Measurements from ENCODE around the gene RANBP9. TPM values are rescaled to one million over a fixed set of nuclear protein-coding genes. Genes with fewer than 3 reads are reported as not detected.
A peak's percentile ranks its signal among the peaks of the same experiment; 100 is the strongest.

The RANBP9 gene
- total RNA-seq, 5 donors from 2014 or later (not counting 1 experiment from before 2014, with no cell fraction given): 44.9 to 59.4 (median 46.8) TPM

- H3K36me3 ChIP-seq (ENCODE audit: control insufficient read depth in 2 of 2, extremely low read depth in 1 of 2, insufficient read depth in 1 of 2, low read length in 1 of 2): peaks cover 0 to 34% of the 10 kb centered on the region in 2 donors
- H3K4me3 ChIP-seq (ENCODE audit: control insufficient read depth in 1 of 2, extremely low read depth in 1 of 2, low read length in 1 of 2): no peak overlapping the region
- ChIA-PET POLR2A (interaction anchor here in 1 of 2 donors (0.5 kb wide), 1 partner anchor 53 kb away, joined by 6 read pairs; no protein-coding TSS in a partner anchor), CTCF (interaction anchor here in 1 of 2 donors (0.5 kb wide), 1 partner anchor 25 kb away, joined by 3 read pairs; no protein-coding TSS in a partner anchor)
- peaks cover 47% of the 10 kb centered on the region for H3K36me3 Mint-ChIP-seq
- DNase-seq: no peak
- no peaks in the 10 kb centered on the region for H3K27me3 Mint-ChIP-seq
- no peaks in the 10 kb centered on the region for H3K27me3 ChIP-seq (replicated peaks in 1 of 2; ENCODE audit: control insufficient read depth in 2 of 2, extremely low read depth in 1 of 2, insufficient read depth in 2 of 2, low read length in 1 of 2)
- H3K9me3 ChIP-seq: no peaks in the 10 kb centered on the region
- no peak for ATAC-seq (replicated peaks in 1 of 4)
- no peaks in the 10 kb centered on the region for H3K9me3 Mint-ChIP-seq
- peaks cover 0 to 12% of the 10 kb centered on the region in 2 experiments for H3K4me1 ChIP-seq (ENCODE audit: control insufficient read depth in 1 of 2, extremely low read depth in 1 of 2, insufficient read depth in 2 of 2, low read length in 2 of 2)
- H3K27ac Mint-ChIP-seq: peak overlapping the region; percentile 50 to 74
- H3K27ac ChIP-seq (ENCODE audit: low read length): no peak overlapping the region
- peaks cover 29 to 38% (median 32%) of the 10 kb centered on the region in 3 donors for H3K4me1 Mint-ChIP-seq
- WGBS (ENCODE audit: insufficient coverage): no CpG with 5 or more reads among the region's 1 CpG
- no peak overlapping the region for H3K4me3 Mint-ChIP-seq
These were observed 73.6 kb downstream of the RANBP9 start for GRCh38 chr6:13638014-13638413.

GRCh38 chr6:13635948-13636658 lies 75.5 kb downstream of the RANBP9 start:
- Histone ChIP-seq H3K4me3 (ENCODE audit: control insufficient read depth in 1 of 2, extremely low read depth in 1 of 2, low read length in 1 of 2) (no peak overlapping the region), H3K27ac (ENCODE audit: low read length) (no peak overlapping the region), H3K9me3 (no peaks in the 10 kb centered on the region), H3K27me3 (replicated peaks in 1 of 2; ENCODE audit: control insufficient read depth in 2 of 2, extremely low read depth in 1 of 2, insufficient read depth in 2 of 2, low read length in 1 of 2) (no peaks in the 10 kb centered on the region), H3K4me1 (ENCODE audit: control insufficient read depth in 1 of 2, extremely low read depth in 1 of 2, insufficient read depth in 2 of 2, low read length in 2 of 2) (peaks cover 0 to 12% of the 10 kb centered on the region in 2 experiments), H3K36me3 (ENCODE audit: control insufficient read depth in 2 of 2, extremely low read depth in 1 of 2, insufficient read depth in 1 of 2, low read length in 1 of 2) (peaks cover 0 to 46% of the 10 kb centered on the region in 2 donors)
- no CpG with 5 or more reads among the region's 4 CpGs for WGBS (ENCODE audit: insufficient coverage)
- ChIA-PET POLR2A (interaction anchor here in 1 of 2 donors (0.6 to 1.2 kb wide), 2 partner anchors 17 to 21 kb away, joined by 4 read pairs; partner anchors contain the start of gene NOL7), CTCF (interaction anchor here in 1 of 2 donors (1.1 to 1.5 kb wide), 2 partner anchors 21 to 431 kb away, joined by 3 to 4 read pairs; partner anchors contain the start of gene NOL7)
- ATAC-seq (replicated peaks in 1 of 4): peak in 2 of 4 experiments; percentile 64 to 68
- H3K9me3 Mint-ChIP-seq: no peaks in the 10 kb centered on the region
- peaks cover 24 to 35% (median 28%) of the 10 kb centered on the region in 3 donors for H3K4me1 Mint-ChIP-seq
- peaks cover 56% of the 10 kb centered on the region for H3K36me3 Mint-ChIP-seq
- H3K27ac Mint-ChIP-seq: peak overlapping the region; percentile 50 to 80
- peak overlapping the region in 1 of 3 donors; percentile 12 for H3K4me3 Mint-ChIP-seq
- no peak for DNase-seq
- no peaks in the 10 kb centered on the region for H3K27me3 Mint-ChIP-seq

DNA sequence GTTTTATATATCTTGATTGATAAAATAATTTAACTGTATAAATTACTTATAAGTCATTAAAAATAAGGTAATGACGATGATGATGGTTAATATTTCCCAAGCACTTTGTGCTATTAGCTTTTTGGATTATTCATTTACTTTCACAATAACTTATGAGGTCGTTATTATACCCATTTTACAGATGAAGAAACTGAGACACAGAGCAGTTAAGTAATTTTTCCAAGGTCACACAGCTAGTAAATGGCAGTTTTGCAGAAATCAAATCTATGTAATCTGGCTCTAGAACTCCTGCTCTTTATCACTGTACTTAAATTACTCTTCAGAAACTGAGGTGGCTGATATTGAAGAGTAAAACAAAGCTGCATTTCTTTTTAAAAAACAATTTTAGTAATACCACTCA lies 78.3 kb downstream of the RANBP9 start:
- peaks cover 53% of the 10 kb centered on the region for H3K36me3 Mint-ChIP-seq
- POLR2A ChIA-PET: no interaction called here
- 100% methylated on average over 1 of the region's 2 CpGs for WGBS (ENCODE audit: insufficient coverage)

DNA sequence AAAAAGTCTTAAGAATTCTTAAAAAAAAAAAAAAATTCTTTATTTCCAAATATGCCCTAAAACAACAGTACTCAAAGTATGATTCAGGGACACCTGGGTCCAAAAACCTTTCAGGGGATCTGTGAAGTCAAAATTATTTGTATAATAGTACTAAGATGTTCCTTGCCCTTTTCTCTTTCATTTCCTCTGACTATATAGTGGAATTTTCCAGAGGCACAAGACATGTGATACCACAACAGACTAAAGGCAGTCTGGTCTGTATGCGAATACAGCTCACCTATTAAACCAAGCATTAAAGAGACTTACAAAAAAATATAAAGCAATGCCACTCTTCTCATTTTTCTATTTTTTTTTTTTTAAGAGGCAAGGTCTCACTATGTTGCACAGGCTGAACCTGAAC lies 81.1 kb downstream of the RANBP9 start:
- no CpG with 5 or more reads among the region's 1 CpG for WGBS (ENCODE audit: insufficient coverage)
- H3K4me1 ChIP-seq (ENCODE audit: control insufficient read depth in 1 of 2, extremely low read depth in 1 of 2, insufficient read depth in 2 of 2, low read length in 2 of 2): no peaks in the 10 kb centered on the region
- no peak overlapping the region for H3K4me3 ChIP-seq (ENCODE audit: control insufficient read depth in 1 of 2, extremely low read depth in 1 of 2, low read length in 1 of 2)
- H3K27ac Mint-ChIP-seq: peak overlapping the region in 1 of 2 donors; percentile 19
- CTCF ChIA-PET: interaction anchor here (0.7 to 1.0 kb wide), 2 partner anchors 12 to 140 kb away, joined by 3 to 4 read pairs; no protein-coding TSS in a partner anchor
- POLR2A ChIA-PET: interaction anchor here in 1 of 2 donors (0.8 kb wide), 1 partner anchor 16 kb away, joined by 4 read pairs; the partner anchor contains the start of gene NOL7
- no peaks in the 10 kb centered on the region for H3K27me3 ChIP-seq (replicated peaks in 1 of 2; ENCODE audit: control insufficient read depth in 2 of 2, extremely low read depth in 1 of 2, insufficient read depth in 2 of 2, low read length in 1 of 2)
- H3K9me3 ChIP-seq: no peaks in the 10 kb centered on the region
- ATAC-seq (replicated peaks in 1 of 4): no peak
- H3K4me1 Mint-ChIP-seq: peaks cover 7 to 14% (median 11%) of the 10 kb centered on the region in 3 donors
- no peak for DNase-seq
- no peak overlapping the region for H3K4me3 Mint-ChIP-seq
- no peaks in the 10 kb centered on the region for H3K9me3 Mint-ChIP-seq
- H3K27ac ChIP-seq (ENCODE audit: low read length): no peak overlapping the region
- peaks cover 57% of the 10 kb centered on the region for H3K36me3 Mint-ChIP-seq
- H3K27me3 Mint-ChIP-seq: no peaks in the 10 kb centered on the region
- peaks cover 0 to 56% of the 10 kb centered on the region in 2 donors for H3K36me3 ChIP-seq (ENCODE audit: control insufficient read depth in 2 of 2, extremely low read depth in 1 of 2, insufficient read depth in 1 of 2, low read length in 1 of 2)

More for the DNA sequence above, 78.3 kb downstream of the RANBP9 start:
- no peak for DNase-seq
- no peak overlapping the region for H3K4me3 ChIP-seq (ENCODE audit: control insufficient read depth in 1 of 2, extremely low read depth in 1 of 2, low read length in 1 of 2)
- no peak for ATAC-seq (replicated peaks in 1 of 4)
- Mint-ChIP-seq H3K4me3 (no peak overlapping the region), H3K9me3 (no peaks in the 10 kb centered on the region), H3K4me1 (peaks cover 30 to 36% (median 30%) of the 10 kb centered on the region in 3 donors), H3K27me3 (no peaks in the 10 kb centered on the region), H3K27ac (no peak overlapping the region)
- no peaks in the 10 kb centered on the region for H3K9me3 ChIP-seq
- peaks cover 0 to 12% of the 10 kb centered on the region in 2 experiments for H3K4me1 ChIP-seq (ENCODE audit: control insufficient read depth in 1 of 2, extremely low read depth in 1 of 2, insufficient read depth in 2 of 2, low read length in 2 of 2)
- H3K36me3 ChIP-seq (ENCODE audit: control insufficient read depth in 2 of 2, extremely low read depth in 1 of 2, insufficient read depth in 1 of 2, low read length in 1 of 2): peaks cover 0 to 48% of the 10 kb centered on the region in 2 donors
- no peak overlapping the region for H3K27ac ChIP-seq (ENCODE audit: low read length)
- CTCF ChIA-PET: interaction anchor here in 1 of 2 donors (1.6 kb wide), 1 partner anchor 9 kb away, joined by 6 read pairs; no protein-coding TSS in a partner anchor
- no peaks in the 10 kb centered on the region for H3K27me3 ChIP-seq (replicated peaks in 1 of 2; ENCODE audit: control insufficient read depth in 2 of 2, extremely low read depth in 1 of 2, insufficient read depth in 2 of 2, low read length in 1 of 2)

DNA sequence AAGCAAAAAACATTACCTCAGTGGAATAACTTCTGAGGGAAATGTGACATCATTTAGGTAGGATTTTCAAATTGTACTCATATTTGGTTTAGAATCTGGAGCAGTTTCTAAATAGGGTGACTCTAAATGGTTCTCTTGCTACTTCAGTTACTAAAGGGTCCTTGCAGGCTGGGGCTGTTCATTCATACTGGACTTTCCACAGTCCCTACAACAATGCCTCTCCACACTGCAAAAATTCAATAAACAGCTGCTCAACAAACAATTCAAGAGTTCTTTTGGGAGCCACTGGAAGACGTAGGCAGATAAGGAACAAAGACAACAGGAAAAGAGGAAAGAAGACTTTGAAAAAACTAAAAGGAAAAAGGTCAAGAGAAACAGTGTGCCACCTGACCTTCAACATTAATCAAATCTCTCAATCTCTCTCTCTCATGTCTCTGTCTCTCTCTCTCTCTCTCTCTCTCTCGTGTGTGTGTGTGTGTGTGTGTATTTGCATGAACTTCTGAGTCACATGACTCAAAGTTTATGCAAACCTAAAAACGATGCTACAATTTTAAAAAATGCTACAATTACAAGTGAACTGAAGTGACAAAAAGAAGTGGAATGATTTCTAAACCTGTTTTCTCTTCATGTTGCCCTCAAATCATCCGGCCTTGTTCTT lies 82.0 kb downstream of the RANBP9 start:
- peak overlapping the region; percentile 7 to 79 for H3K27ac Mint-ChIP-seq
- peaks cover 10 to 14% (median 12%) of the 10 kb centered on the region in 3 donors for H3K4me1 Mint-ChIP-seq
- H3K27me3 Mint-ChIP-seq: no peaks in the 10 kb centered on the region
- POLR2A ChIA-PET: interaction anchor here in 1 of 2 donors (0.6 kb wide), 2 partner anchors 12 to 142 kb away, joined by 3 to 4 read pairs; no protein-coding TSS in a partner anchor
- Histone ChIP-seq H3K4me3 (ENCODE audit: control insufficient read depth in 1 of 2, extremely low read depth in 1 of 2, low read length in 1 of 2) (no peak overlapping the region), H3K36me3 (ENCODE audit: control insufficient read depth in 2 of 2, extremely low read depth in 1 of 2, insufficient read depth in 1 of 2, low read length in 1 of 2) (peaks cover 0 to 64% of the 10 kb centered on the region in 2 donors), H3K4me1 (ENCODE audit: control insufficient read depth in 1 of 2, extremely low read depth in 1 of 2, insufficient read depth in 2 of 2, low read length in 2 of 2) (no peaks in the 10 kb centered on the region), H3K27me3 (replicated peaks in 1 of 2; ENCODE audit: control insufficient read depth in 2 of 2, extremely low read depth in 1 of 2, insufficient read depth in 2 of 2, low read length in 1 of 2) (no peaks in the 10 kb centered on the region), H3K9me3 (no peaks in the 10 kb centered on the region), H3K27ac (ENCODE audit: low read length) (no peak overlapping the region)
- DNase-seq: no peak
- H3K9me3 Mint-ChIP-seq: no peaks in the 10 kb centered on the region
- no peak for ATAC-seq (replicated peaks in 1 of 4)
- no CpG with 5 or more reads among the region's 4 CpGs for WGBS (ENCODE audit: insufficient coverage)
- CTCF ChIA-PET: interaction anchor here (0.7 to 0.8 kb wide), 2 partner anchors 11 to 23 kb away, joined by 3 to 4 read pairs; no protein-coding TSS in a partner anchor
- H3K4me3 Mint-ChIP-seq: no peak overlapping the region
- H3K36me3 Mint-ChIP-seq: peaks cover 58% of the 10 kb centered on the region

DNA sequence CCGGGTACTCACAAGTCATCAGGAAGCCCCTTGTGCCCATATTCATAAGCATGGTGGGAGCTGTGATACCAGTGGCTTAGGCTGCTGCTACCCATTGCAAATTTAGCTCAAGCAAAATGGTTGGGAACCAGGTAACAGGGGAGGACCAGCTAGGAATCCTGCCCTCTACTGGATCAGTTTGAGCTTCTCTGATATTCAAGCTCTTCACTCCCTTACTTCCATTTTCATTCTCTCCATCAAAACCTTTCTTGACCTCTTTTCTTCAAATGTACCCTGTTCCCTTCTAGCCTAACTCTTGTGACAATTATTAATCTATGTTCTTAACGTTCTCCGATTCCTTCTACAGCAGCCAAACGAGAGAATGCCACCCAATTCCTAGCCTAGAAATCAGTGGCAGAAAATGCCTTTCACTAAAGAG lies 86.8 kb downstream of the RANBP9 start:
- Histone ChIP-seq H3K36me3 (ENCODE audit: control insufficient read depth in 2 of 2, extremely low read depth in 1 of 2, insufficient read depth in 1 of 2, low read length in 1 of 2) (peaks cover 4 to 70% of the 10 kb centered on the region in 2 donors), H3K27ac (ENCODE audit: low read length) (no peak overlapping the region), H3K9me3 (no peaks in the 10 kb centered on the region), H3K27me3 (replicated peaks in 1 of 2; ENCODE audit: control insufficient read depth in 2 of 2, extremely low read depth in 1 of 2, insufficient read depth in 2 of 2, low read length in 1 of 2) (no peaks in the 10 kb centered on the region), H3K4me1 (ENCODE audit: control insufficient read depth in 1 of 2, extremely low read depth in 1 of 2, insufficient read depth in 2 of 2, low read length in 2 of 2) (no peaks in the 10 kb centered on the region), H3K4me3 (ENCODE audit: control insufficient read depth in 1 of 2, extremely low read depth in 1 of 2, low read length in 1 of 2) (no peak overlapping the region)
- peaks cover 8 to 12% (median 8%) of the 10 kb centered on the region in 3 donors for H3K4me1 Mint-ChIP-seq
- WGBS (ENCODE audit: insufficient coverage): no CpG with 5 or more reads among the region's 4 CpGs
- ChIA-PET CTCF (interaction anchor here (0.5 to 2.0 kb wide), 11 partner anchors 9 to 288 kb away, joined by 3 to 25 read pairs (median 6); partner anchors contain the start of genes NOL7 (in 1 of the 2), RANBP9 (in 1 of the 2) and SIRT5 (in 1 of the 2)), POLR2A (no interaction called here)
- DNase-seq (peak in 22 of 35 experiments; percentile 6 to 67 (median 14)), ATAC-seq (replicated peaks in 1 of 4) (peak; percentile 57 to 82 (median 66))
- no peak overlapping the region for H3K4me3 Mint-ChIP-seq
- H3K36me3 Mint-ChIP-seq: peaks cover 50% of the 10 kb centered on the region
- H3K27me3 Mint-ChIP-seq: no peaks in the 10 kb centered on the region
- H3K27ac Mint-ChIP-seq: peak overlapping the region; percentile 21 to 60
- no peaks in the 10 kb centered on the region for H3K9me3 Mint-ChIP-seq

Measured in T-cell (primary cell).